Esophagus (tissue), 2 donors: ENCODE data around the gene CAPN13. TPM values are rescaled to one million over a fixed set of nuclear protein-coding genes. Genes with fewer than 3 reads are reported as not detected.
"Not testable (repeated sequence)": the region's sequence is repeated elsewhere in the genome, so short reads cannot be mapped to it uniquely, and the experiment has no call there.

ENCODE experiments used
- H3K27ac ChIP-seq, 2 donors: one replicate each; pipeline ENCODE4 v1.5.1; 2013; ENCODE audit warnings: low read depth in 2 of 2, mild to moderate bottlenecking in 2 of 2, inconsistent platforms in 1 of 2, low read length in 1 of 2, moderate library complexity in 1 of 2
- H3K27me3 ChIP-seq, 2 donors: one replicate each; pipeline ENCODE4 v1.6.1; 2013; ENCODE audit warnings: low read length in 2 of 2, control low read depth in 1 of 2, mild to moderate bottlenecking in 1 of 2; ENCODE audit not compliant: insufficient read depth in 2 of 2, control insufficient read depth in 1 of 2
- H3K36me3 ChIP-seq, 2 donors: one replicate each; pipeline ENCODE4 v1.6.1; 2013; ENCODE audit warnings: low read length in 1 of 2; ENCODE audit not compliant: control insufficient read depth in 2 of 2, insufficient read depth in 2 of 2
- H3K4me1 ChIP-seq, 2 donors: one replicate each; pipeline ENCODE4 v1.6.1; 2013; ENCODE audit warnings: low read length in 1 of 2; ENCODE audit not compliant: control insufficient read depth in 2 of 2, insufficient read depth in 2 of 2
- H3K4me3 ChIP-seq, 2 donors: one replicate each; pipeline ENCODE4 v1.5.1; 2013; ENCODE audit warnings: low read length in 2 of 2, mild to moderate bottlenecking in 2 of 2, low read depth in 1 of 2, moderate library complexity in 1 of 2
- H3K9me3 ChIP-seq, 2 donors: one replicate each; pipeline ENCODE4 v1.6.1; 2013; ENCODE audit warnings: mild to moderate bottlenecking in 2 of 2, low read depth in 1 of 2, low read length in 1 of 2, moderate library complexity in 1 of 2; ENCODE audit not compliant: control insufficient read depth in 2 of 2, insufficient read depth in 1 of 2
- WGBS, 2 donors: extraction: QIAGEN DNeasy Blood & Tissue Kit; methylation state at CpG; one replicate each; pipeline ENCODE4 v1.1.7; 2013; 5-methylcytosine and 5-hydroxymethylcytosine counted together
- polyA plus RNA-seq, 2 donors: library from polyadenylated mRNA; stranded (reverse); fragments of 200-250 nt; gene quantifications; one replicate each; pipeline ENCODE4 v1.2.3, GENCODE V29; 2013
- donor health status: healthy with polysubstance abuse.
- donor health status: Bipolar disorder and iron deficiency.

The CAPN13 gene
- polyA plus RNA-seq, 2 donors, result 0.41 to 1.5 TPM

GRCh38 chr2:30707304-30707903 is 99.8 kb downstream of the CAPN13 start:
- Histone ChIP-seq H3K36me3 (no peaks in the 10 kb centered on the region), H3K4me3 (no peak overlapping the region), H3K9me3 (no peaks in the 10 kb centered on the region), H3K27me3 (no peaks in the 10 kb centered on the region), H3K27ac (no peak overlapping the region), H3K4me1 (no peaks in the 10 kb centered on the region)
- WGBS, 2 donors, result 45 to 57% methylated on average over 8 of the region's 8 CpGs

DNA sequence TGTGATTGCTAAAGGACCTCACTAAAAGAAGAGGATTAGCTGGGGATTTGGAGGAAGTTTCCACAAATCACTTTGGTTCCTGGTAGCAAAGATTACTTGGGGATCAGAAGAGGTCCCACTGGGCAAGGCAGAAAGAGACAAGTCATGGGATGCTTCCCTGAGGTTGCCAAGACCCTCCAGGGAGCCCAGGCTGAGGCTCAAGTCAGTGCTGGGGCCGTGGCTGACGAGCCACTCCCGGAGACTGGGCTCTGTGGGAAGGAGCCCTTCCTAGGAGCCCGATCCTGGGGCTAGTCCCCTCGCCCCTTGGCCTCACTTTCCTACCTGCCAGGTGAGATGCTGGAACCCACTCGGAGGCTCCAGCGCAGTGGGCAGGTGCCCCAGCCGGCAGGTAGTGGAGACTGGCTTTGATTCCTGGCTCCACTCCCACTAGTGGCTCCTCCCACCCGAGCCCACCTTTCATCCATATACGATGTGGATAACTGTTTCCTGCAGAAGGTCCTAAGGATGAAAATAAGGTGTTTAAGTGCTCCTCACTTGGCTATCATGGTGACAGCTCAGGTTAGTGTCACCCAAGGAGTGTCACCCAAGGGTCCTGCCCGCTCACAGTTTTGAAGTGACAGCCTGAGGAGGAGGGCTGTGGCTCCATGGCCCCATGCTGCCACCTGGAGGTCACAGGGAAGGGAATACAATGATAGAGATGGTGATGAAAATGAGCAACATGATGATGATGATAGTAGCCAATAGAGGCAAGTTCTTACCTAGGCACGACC is 100.5 kb downstream of the CAPN13 start:
- no peak overlapping the region for H3K27ac ChIP-seq

DNA sequence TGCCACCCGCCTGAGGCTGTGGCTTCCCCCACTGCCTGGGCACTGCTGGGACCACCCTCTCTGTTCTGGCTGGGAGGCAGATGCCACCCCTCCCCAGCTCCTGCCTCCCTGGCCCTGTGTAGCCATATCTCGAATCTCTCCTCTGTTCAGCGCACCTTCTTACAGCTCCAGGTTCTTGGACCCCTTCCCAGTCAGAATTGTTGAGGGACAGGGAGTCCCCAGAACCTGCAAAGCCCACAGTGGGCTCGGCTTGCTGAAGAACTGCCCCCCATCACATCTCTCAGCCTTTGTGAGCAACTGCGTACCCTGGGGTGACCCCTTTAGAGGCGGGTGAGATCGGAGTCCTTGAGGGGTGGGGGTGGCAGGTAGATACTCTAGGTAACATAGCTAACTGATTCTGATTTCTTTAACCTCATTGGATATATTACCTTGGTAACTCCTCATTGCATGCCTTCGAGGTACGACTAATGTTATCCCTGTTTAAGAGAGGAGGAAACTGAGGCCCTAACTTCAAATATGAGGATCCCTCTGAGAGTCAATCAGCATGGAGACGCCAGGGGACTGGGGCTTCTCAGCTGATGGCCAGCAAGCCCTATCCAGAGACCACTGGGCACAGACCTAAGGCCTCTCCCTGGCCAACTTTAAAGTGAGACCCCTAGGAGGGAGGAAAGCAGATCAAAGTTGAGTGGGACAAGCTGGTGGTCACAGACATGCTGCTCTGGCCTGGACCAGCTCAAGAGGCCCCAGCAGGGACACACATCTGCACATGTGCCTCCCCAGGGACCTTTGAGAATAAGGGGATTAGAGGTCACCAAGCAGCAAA is 101.3 kb downstream of the CAPN13 start:
- H3K36me3 ChIP-seq, result no peaks in the 10 kb centered on the region
- H3K4me1 ChIP-seq, result no peaks in the 10 kb centered on the region
- H3K27me3 ChIP-seq, result no peaks in the 10 kb centered on the region
- WGBS, 2 donors, result 94% methylated on average over 10 of the region's 10 CpGs
- no peak overlapping the region for H3K4me3 ChIP-seq
- H3K9me3 ChIP-seq, result no peaks in the 10 kb centered on the region
- no peak overlapping the region for H3K27ac ChIP-seq

More for the DNA sequence above, 100.5 kb downstream of the CAPN13 start:
- H3K27me3 ChIP-seq, result no peaks in the 10 kb centered on the region
- 45 to 55% methylated on average over 12 of the region's 12 CpGs for WGBS, 2 donors
- H3K36me3 ChIP-seq, result no peaks in the 10 kb centered on the region
- H3K4me1 ChIP-seq, result no peaks in the 10 kb centered on the region
- H3K4me3 ChIP-seq, result no peak overlapping the region
- no peaks in the 10 kb centered on the region for H3K9me3 ChIP-seq

DNA sequence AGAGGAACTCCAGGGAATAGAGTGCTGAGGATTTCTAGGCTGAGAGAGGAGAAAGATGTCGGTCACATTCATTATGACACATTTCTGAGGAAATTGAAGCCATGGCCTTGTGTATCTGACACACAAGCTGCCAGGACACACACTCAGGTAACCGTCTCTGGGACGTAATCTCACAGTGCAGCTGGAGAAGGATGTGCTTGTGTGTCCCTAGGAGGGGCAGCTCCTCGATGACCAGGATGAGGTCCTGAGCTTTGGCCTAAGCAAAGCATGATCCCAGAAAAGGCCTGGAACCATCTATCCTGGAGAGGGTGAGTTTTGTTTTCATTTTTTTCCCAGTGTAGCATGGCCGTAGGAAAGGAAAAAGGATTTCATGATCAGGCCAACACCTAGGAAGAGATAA is 102.2 kb downstream of the CAPN13 start:
- no peaks in the 10 kb centered on the region for H3K36me3 ChIP-seq
- WGBS, 2 donors, result 77 to 78% methylated on average over 5 of the region's 5 CpGs
- H3K4me3 ChIP-seq, result no peak overlapping the region
- no peaks in the 10 kb centered on the region for H3K9me3 ChIP-seq
- H3K27me3 ChIP-seq, result no peaks in the 10 kb centered on the region
- H3K4me1 ChIP-seq, result no peaks in the 10 kb centered on the region
- H3K27ac ChIP-seq, result no peak overlapping the region

- Histone ChIP-seq H3K27me3 (no peaks in the 10 kb centered on the region), H3K4me3 (no peak overlapping the region), H3K9me3 (no peaks in the 10 kb centered on the region), H3K27ac (no peak overlapping the region), H3K4me1 (no peaks in the 10 kb centered on the region), H3K36me3 (no peaks in the 10 kb centered on the region)
- 63 to 74% methylated on average over 3 of the region's 3 CpGs for WGBS, 2 donors
These were observed 102.8 kb downstream of the CAPN13 start for GRCh38 chr2:30704309-30705020.

DNA sequence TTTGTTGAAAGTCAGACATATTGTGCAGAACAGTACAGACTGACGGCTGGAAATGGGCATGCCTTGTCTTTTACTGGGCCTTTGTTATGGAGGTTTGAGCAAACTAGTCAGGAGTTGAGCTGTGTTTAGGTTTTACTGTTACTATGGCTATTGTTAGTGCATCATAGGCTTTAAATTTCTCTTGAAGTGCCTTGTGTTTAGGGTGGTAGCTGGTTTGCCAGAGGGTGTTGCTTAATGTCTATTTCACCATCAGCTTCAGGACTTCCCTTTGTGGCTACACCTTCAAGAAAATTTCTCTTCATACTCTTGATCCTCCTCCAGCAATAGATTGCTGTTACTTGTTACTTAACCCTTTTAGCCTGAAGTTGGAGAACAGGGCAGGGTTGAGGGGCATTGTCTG is 104.6 kb downstream of the CAPN13 start:
- Histone ChIP-seq H3K9me3 (no peaks in the 10 kb centered on the region), H3K27ac (no peak overlapping the region), H3K4me3 (no peak overlapping the region), H3K27me3 (no peaks in the 10 kb centered on the region), H3K36me3 (no peaks in the 10 kb centered on the region), H3K4me1 (no peaks in the 10 kb centered on the region)
- WGBS, 2 donors, result 77 to 86% methylated on average over 1 of the region's 1 CpG

GRCh38 chr2:30701782-30702181 is 105.5 kb downstream of the CAPN13 start:
- Histone ChIP-seq H3K4me3 (no peak overlapping the region), H3K4me1 (no peaks in the 10 kb centered on the region), H3K9me3 (no peaks in the 10 kb centered on the region), H3K27me3 (no peaks in the 10 kb centered on the region), H3K36me3 (no peaks in the 10 kb centered on the region), H3K27ac (no peak overlapping the region)
- WGBS, 2 donors, result 66 to 69% methylated on average over 2 of the region's 2 CpGs

DNA sequence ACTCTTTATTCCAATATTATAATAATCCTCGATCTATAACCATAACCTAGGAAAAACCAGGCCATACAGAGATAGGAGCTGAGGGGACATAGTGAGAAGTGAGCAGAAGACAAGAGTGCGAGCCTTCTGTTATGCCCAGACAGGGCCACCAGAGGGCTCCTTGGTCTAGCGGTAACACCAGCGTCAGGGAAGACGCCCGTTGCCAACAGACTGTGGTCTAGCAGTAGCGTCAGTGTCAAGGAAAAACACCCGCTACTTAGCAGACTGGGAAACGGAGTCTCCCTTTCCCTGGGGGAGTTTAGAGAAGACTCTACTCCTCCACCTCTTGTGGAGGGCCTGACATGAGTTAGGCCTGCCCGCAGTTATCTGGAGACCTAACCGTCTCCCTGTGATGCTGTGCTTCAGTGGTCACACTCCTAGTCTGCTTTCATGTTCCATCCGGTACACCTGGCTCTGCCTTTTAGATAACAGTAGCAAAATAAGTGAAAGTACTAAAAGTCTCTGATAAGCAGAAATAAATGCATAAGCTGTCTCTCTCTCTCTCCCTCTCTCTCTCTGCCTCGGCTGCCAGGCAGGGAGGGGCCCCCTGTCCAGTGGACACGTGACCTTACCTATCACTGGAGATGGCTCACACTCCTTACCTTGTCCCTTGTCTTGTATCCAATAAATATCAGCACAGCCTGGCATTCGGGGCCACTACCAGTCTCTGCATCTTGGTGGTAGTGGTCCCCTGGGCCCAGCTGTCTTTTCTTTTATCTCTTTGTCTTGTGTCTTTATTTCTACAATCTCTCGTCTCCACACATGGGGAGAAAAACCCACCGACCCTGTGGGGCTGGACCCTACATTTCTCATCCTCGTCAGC is 109.8 kb downstream of the CAPN13 start:
- not testable (repeated sequence) for H3K27ac ChIP-seq, H3K36me3 ChIP-seq, H3K9me3 ChIP-seq, H3K4me3 ChIP-seq, H3K27me3 ChIP-seq, H3K4me1 ChIP-seq
- WGBS, 2 donors, result 90 to 92% methylated on average over 17 to 18 of the region's 18 CpGs
